Stimulated activated CD4-positive, alpha-beta T cell treated with anti-CD3 and anti-CD28 coated beads, Interleukin-1b, Interleukin-23, amount 100 ng/mL, for 4 hours (primary cell): ENCODE measurements around the gene CLIC1.

Source experiments
- DNase-seq, 2 donors: peaks; one replicate each; pipeline ENCODE4 v3.0.0-alpha.2; 2020; ENCODE audit warnings: low read depth in 2 of 2

CLIC1 gene

DNA sequence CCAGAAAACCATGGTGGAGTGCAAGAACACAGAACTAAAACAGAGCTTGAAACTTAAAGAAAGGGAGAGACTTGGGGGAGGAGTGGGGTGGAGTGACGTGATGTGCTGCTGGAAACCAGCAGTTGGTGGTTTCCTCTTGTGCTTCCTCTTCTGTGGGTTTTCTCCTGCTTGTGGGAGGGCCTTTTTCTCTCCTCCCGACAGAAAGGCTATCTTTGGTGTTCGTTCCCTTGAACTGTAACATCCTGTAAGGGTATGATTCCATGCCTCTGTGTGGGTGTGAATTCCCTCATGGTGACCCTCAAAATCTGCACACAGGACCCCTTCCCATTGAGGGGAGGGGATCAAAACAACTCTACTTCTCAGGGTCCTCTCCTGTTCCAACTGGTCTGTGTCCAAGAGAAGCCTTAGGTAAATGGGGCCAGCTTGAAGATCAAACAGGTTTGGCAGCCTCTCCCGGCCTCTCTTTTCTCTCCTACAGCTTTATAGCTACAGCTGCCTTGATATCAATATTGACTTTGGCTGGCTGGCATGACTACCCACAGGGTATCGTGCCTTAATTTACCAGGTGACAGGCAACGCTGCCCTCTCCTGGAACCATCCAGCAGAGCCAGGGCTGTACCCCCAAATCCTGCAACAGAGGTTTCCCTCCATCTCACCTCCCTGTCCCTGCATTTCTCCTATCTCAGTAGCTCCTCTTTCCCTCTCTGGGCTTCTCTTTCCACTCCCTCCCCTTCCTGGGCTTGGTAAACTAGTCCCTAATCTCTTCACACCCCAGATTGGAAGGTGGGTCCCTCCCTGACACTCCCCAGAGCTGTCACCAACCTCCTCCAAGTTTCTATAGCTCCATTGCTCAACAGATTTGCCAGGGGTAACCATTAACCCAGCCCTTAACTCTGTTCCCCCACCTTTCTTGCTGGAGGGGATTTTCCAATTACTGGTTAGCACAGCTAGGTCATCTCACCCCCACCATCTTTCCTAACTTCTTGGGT, 2.0 kb upstream of the CLIC1 start:
- DNase-seq, result peak; percentile 30 to 47

DNA sequence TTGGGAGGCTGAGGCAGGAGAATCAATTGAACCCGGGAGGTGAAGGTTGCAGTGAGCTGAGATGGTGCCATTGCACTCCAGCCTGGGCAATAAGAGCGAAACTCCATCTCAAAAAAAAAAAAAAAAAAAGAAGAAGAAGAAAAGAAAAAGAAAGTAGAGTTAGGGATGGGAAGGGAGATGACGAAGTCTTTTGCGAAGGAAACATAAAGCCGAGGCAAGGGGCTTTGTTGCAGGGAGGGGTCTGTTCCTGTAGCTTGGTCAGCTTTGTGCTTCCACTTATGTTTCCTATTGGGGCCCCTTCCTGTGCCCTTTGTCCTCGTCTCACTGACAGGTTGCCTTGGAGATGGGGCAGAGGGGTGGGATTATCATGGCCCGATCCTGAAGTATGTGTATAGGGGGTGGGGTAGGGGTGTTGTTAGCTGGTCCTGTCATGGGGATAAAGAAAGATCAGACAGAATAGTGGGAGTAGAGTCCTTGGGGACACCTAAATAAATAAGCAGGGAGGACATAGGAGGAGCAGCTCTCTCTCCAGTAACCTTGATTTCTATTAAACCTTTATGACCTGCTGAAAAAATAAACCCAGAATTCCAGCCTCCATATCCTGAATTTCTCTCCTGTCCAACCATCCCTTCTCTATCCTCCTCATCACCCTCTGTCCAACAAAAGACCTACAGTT, 1.1 kb upstream of the CLIC1 start:
- no peak for DNase-seq

DNA sequence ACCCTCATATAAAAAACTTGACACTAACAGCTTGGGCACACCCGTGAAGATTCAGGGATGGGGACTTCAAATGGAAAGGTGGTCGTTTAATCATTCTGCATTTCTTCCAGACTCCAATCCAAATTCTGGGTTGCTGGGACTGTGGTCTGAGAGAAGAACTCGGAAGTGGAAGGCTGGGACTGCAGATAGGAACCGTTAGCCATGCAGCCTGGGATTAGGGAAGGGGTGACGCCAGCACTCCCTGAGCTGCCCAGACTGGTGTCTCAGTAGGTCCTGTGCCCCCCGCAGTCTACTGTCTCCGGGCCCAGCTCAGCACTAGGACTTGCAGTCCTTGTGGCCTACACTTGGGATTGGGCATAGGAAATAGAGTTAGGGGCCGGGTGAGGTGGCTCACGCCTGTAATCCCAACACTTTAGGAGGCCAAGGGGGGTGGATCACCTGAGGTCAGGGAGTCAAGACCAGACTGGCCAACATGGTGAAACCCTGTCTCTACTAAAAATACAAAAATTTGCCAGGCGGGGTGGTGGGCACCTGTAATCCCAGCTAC, 511 bp upstream of the CLIC1 start:
- no peak for DNase-seq

DNA sequence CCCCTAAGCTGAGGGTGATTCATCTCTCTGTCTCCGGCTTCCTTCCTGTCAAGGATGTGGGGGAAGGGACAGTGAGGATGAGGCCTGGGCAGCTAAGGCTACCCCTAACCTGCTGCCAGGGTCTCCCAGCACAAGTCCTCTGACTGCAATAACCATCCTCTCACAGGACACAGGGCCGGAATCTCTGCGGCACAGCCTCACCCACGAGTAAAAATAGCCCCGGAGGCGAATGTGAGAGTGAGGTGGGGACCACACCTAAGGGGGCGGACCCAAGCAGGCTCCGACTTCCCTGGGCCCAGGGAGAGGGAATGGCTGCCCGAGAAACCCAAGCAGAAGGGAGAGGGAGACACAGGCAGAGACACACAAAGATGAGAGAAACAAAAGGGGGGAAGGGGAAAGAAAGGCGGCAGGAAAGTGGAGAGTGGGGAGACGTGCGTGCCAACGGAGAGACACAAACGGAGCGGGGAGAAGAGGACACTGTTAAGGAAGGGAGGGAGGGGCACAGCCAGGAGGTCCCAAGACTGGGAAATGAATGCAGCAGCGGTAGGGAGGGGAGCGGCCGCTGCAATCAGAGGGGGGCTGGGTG, 1.4 kb downstream of the CLIC1 start:
- DNase-seq, result peak in 1 of 2 donors; percentile 20

DNA sequence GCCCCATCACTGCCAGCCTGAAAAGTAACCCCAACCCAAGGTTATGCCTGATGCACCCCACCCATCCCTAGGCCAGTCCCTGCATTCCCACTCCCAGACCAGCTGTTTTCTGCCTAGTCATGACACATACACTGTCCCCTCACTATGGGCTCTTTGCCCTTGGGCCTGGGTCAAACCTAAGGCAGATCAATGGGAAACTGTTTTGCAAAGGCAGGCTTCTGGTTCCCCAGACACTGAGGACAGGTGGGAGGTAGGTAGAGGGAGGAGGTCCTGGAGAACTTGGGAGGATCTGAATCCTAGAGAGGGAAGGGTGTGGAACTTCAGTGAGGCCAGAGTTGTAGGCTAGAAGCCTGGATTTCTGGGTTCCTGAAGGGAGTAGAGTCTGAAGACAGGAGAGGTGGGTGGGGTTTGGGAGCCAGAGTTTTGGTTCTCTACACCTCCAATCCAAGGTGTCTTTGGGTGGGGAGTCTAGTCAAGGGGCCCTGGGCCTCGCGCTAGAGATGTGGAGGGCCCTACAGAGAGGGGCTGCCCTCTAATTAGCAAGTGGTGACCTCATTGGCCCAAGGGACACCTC, 2.0 kb downstream of the CLIC1 start:
- no peak for DNase-seq

DNA sequence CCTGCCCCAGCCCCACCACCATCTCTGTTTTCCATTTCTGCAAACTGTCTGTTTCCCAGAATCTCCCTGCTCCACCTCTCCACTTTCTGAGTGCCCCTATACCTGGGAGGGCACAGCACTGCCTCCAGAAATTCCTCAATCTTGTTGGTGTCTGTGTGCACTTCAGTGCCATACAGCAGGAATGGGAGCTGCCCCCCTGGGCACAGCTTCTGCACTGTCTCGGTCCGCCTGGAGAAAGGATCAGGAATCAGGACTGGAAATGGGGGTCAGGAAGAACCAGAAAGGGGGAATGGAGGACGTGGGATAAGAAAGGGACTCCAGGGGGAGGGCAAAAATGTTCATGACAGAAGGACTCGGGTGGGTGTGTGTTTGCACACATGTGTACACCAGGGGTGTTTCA, 2.6 kb downstream of the CLIC1 start:
- no peak for DNase-seq

DNA sequence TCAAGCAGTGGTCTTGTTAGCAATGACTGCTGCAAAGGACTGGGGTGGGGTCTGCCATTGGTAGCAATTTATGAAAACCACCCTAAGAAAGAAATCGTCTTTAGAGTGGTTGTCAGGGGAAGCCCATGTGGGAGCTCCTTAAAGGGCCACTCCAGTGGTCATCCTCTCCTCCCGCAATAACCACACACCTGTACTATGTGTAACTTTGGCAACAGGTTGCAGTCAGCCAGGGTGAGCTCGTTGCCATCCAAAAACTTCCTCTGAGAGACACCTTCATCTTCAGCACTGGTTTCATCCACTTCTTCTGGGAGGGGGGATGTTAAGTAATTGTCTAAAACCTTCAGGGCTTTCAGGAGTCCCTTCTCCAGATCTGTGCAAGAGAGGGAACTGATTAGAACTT, 4.3 kb downstream of the CLIC1 start:
- no peak for DNase-seq

DNA sequence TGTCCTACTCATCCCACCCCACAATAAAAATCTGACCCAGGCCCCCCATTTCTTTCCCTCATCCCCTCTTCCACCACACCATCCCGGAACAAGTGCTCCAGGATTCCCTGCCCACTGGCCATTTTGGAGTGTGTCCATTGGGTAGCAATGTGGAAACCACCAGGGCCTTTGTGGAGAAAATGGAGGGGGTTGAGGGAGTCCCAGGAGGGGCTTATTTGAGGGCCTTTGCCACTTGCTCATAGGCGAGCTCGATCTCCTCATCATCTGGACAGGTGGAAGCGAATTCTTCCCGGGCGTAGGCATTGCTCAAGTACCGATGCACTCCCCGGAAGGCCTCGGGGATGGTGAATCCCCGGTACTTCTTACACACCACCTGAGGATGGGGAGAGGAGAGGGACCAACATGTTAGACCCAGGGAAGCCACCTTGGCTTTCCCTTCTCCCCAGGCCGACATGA, 5.7 kb downstream of the CLIC1 start:
- DNase-seq, result no peak

DNA sequence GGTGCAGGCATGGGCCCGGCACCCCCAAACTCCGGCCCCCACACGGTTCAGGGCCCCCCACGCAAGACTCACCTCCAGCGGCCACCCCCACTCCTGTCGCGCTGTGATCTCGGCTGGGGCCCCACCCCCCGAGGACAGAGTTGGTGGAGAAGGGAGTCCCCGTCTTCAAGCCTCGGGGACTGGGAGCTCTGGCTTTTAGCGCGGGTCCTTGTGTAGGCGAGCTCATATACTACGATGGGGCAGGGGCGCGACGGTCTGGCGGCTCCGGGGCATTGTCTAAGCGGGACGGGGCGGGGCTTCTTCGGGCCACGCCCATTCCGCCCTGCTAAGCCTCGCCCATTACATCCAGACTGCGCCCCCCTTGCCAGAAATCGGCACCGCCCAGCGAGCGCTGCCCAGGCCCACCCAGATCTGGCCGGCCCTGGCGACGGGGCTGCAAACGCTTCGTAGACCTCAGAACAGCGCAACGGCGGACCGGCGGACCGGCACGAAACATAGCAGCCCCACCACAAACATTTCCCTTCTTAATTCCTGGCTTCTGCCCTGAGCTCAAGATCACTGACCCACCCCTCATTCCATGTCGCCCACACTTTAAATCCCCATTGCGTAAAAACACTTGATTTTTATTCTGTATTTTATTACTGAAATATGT, 6.2 kb downstream of the CLIC1 start:
- peak; percentile 50 to 58 for DNase-seq

DNA sequence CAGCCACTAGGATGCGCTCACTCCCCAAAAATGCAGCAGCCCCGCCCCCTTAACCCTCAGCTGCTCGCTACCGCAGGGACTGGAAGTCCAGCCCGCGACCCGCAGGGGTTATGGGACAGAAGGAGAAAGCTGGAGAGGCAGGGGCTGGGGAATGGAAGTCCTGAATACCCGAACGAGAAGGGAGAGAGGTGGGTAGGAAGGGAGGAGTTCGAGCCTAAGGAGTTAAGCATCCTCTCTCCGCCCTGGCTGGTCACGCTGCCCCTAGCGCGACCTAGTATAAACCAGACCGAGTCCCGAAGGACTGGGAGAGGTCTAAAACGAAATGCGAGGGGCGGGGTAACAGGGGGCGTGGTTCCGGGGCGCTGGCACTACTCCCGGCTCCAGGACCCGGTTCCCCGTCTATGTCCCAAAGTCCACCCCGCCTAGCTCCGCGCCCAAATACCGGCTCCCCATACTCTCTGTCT, 6.8 kb downstream of the CLIC1 start:
- DNase-seq, result peak; percentile 70 to 72

DNA sequence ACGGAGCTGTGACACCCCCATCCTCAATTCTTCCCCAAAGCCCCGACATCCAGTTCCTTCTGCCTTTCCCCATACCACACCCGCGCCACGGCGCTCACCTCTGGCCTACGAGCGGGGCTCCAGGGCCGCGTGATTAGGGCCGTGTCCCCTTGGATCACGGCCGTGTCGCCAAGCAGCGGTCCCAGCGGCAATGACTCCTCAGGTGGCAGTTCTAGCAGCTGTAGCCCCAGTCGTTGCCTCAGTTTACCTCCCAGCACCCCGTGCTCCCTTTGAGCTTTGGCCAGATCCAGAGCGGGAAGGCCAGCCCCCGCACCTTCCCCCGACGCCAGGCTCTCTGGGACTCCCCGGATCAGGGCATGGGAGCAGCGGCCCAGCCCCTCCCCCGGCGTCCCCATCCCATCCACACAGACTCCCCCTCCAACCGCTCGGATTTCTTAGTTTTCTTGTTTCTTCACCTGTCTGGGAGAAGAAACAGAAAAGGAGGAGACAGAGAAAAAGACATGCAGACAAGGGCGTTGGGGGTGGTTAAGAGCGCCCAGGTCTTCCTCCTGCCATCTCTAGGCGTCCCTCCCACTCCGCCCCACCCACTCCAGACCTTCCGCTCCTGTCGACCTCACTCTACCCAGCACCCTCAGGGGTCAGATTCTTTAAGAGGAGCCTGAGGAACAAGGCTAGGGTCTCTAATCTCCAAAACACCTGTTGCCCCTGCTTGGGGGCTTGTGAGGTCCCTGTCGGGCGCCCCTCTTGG, 7.4 kb downstream of the CLIC1 start, which contains the start of gene DDAH2:
Gene DDAH2, minus strand, starts transcription at position 533 of the 748 bp plus-strand sequence. Its CDS starts 138 bp downstream, at position 395.
- no peak for DNase-seq

DNA sequence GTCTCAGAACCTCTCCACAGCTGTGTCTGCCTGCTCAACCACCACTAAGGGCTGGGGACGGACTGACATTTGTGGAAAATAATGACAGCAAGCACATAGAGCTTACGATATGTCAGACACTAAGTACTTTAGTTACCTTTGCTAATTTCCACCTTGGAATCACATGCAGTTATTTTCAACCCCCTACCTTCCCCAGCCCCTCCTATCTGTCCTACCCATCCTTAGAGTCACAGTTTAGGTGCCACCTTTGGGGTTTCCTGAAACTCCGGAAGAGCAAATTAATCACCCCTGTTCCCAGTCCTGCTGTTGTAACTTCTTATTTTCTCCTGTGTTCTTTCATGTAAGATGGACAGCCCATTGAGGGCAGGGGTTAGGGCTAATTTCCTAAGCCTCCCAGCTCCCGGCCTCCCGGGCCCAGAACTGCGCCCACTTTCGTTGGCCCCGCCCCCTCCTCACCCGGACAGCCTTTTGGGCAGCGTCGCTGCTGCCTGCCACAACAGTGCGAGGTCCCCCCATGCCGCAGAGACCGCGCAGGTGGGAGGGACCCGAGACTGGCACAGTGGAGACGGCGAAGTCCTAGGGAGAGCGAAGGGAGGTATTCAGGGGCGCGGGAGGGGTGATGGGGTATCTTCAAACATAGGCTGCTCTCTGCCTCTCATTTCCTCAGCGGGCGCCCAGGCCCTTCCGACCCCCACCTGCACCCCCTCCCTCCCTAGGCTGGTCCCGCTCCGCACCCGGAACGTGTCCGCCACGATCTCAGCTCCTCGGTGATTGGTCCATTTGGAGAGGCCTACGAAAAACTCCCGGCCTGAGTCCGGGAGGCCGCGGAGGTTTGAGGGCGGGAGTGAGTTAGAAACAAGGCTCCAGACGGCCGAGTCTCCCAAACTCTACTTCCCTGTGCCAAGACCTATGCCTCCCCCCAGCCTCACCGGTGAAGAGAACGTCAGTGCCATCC, 8.3 kb downstream of the CLIC1 start:
- DNase-seq, result no peak

DNA sequence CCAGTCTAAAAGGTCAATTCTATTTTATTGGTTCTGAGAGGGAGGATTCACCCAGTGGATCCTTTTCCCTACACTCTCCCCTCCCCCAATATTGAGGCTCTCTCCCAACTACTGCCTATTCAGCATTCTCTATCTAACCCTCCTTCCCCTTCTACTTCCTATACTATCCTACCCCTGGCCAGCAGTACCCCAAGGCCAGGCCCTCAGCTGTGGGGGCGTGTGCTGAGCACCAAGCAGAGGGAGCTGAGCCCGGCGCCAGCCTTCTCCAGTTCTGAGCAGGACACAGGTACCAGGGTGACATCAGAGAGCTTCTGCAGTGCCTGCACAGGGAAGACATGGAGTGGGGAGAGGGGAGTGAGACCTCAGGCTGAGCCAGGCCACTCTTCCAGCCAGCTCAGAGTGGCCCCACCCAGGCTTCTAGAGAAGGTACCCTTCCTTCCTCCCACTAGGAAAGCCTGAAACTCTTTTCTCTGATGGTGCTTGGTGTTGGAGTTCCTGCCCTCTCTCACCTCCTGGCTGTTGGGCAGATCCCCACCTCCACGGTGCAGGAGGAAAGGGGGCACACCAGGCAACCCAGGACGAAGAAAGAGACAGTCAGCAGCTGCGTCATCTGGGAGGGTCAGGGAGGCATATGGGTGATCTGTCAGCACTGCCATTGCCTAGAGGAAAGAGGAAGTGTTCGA, 9.2 kb downstream of the CLIC1 start:
- no peak for DNase-seq

DNA sequence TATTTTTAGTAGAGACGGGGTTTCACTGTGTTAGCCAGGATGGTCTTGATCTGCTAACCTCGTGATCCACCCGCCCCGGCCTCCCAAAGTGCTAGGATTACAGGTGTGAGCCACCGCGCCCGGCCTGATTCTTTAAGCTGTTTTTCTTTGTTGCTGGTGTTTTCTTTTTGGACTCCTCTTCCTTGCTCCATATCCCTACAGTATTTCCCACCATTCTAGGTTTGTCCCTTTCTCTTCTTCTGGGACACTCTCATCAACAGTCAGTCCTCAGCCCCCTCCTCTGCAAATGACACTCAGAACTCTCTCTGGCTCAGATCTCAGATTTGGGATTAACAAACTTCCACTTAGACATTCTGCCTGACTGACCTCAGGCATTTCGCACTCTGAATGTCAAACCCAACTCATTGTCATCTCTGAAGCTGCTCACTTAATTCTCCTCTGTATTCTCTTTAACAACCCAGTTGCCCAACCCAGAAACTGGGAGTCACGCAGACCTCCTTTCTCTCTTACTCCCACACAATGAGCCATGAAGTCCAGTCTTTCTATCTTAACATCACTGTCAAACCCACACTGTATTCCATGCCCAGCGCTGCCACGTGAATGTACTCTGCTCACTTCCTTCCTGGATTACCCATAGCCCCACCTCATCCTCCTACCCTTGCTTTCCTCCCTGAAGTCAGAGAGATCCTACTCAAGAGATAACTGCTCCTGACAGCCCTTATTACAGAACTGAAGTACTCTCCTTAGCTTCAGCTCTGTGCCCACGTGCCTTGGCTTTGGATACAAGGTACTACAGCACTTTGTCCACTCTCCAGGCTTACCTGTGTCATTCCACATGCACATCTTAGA, 10.6 kb downstream of the CLIC1 start:
- no peak for DNase-seq

DNA sequence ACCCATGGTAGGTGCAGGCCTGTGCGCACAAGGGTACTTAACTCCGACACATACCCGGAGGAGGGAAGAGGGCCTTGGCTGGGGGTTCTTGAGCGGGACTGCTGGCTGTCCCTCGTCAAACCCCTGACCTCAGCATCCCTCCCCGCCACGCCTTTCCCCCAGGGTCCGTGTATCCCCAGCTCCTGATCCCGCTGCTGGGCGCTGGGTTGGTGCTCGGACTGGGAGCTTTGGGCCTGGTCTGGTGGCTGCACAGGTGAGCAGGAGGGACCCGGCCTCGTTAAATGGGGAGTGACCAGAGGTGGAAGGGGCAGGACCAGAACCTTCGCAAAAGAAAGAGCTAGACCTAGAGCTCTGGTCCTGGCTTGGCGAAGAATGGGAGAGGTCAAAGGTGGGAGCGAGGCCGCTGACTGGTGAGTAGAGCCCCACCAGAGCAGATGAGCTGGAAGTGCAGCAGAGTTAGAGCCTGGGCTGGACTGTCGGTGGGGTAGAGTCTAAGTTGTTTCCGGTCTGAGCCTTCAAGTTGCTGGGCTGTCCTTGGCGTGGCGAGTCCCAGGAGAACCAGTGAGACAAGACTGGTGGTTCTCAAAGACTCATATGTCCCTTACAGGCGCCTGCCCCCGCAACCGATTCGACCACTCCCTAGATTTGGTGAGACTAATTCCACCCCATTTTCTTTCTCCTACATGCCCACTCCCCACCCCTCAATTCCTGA, 12.2 kb downstream of the CLIC1 start:
- no peak for DNase-seq

DNA sequence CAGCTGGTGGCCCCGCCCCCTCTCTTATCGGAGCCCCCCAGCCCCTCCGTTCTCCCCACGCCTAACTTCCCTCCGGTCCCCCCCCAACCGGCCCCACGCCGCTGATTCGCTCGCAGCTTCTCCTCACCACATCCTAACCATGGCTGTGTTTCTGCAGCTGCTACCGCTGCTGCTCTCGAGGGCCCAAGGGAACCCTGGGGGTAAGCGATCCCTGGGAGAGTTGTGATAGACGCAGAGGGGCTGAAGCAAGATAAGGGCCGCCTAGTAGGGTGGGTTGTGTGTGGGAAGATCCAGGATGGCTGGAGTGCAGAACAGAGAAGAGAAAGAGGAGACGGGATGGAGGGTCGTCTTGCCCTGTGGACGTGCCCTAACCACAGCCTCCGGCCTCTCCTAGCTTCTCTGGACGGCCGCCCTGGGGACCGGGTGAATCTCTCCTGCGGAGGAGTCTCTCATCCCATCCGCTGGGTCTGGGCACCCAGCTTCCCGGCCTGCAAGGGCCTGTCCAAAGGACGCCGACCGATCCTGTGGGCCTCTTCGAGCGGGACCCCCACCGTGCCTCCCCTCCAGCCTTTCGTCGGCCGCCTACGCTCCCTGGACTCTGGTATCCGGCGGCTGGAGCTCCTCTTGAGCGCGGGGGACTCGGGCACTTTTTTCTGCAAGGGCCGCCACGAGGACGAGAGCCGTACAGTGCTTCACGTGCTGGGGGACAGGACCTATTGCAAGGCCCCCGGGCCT, 12.9 kb downstream of the CLIC1 start, which contains the start of gene MPIG6B:
Gene MPIG6B, plus strand, starts transcription at position 129 of the 735 bp plus-strand sequence. Its CDS starts 11 bp downstream, at position 140.
- DNase-seq, result no peak
